ENCODE results near the gene CHD5.
A peak's percentile ranks its signal among the peaks of the same experiment; 100 is the strongest.

Gene CHD5

DNA sequence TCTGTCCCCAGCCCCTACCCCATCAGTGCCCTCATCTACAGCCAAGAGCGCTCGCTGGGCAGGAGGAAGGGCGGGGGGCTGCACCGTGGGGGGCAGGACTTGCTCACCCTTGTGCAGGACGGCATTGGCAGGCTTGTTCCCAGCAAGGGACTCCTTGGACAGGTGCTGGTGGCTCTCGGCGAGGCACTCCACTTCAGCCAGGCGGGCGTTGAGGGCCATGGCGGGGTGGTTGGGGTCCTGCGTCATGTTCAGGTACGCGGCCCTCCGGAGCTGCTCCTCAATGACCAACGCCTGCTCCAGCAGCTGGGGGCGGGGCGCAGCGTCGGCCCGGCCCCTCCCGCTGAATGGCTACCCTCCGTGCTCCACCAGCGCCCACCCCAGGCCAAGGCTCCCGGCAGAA is 70.4 kb downstream of the CHD5 start:
- FAIRE-seq, result no peak

GRCh38 chr1:6108937-6109614 is 71.0 kb downstream of the CHD5 start:
- no peak for FAIRE-seq

DNA sequence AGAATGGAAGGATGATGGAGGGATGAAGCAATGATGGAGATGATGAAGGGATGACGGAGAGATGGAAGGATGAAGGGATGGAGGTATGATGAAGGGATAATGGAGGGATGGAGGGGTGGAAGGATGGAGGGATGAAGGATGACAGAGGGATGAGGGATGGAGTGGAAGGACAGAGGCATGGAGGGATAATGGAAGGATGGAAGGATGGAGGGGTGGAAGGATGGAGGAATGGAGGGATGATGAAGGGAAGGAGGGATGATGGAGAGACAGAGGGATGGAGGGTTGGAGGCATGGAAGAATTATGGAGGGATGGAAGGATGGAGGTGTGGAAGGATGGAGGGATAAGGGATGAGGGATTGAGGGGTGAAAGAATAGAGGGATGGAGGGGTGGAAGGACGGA is 71.6 kb downstream of the CHD5 start:
- FAIRE-seq, result no peak

- FAIRE-seq, result no peak
These were observed 72.4 kb downstream of the CHD5 start for GRCh38 chr1:6107409-6108356.

DNA sequence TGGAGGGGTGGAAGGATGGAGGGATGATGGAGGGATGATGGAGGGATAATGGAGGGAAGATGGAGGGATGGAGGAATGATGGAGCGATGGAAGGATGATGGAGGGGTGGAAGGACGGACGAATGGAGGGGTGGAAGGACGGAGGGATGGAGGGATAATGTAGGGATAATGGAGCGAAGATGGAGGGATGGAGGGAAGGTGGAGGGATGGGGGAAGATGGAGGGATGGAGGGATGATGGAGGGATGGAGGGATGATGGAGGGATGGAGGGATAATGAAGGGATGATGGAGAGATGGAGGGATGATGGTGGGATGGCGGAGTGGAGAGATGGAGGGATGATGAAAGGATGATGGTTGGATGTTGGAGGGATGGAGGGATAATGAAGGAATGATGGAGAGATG is 73.1 kb downstream of the CHD5 start:
- no peak for FAIRE-seq

GRCh38 chr1:6106321-6106731 is 73.8 kb downstream of the CHD5 start:
- FAIRE-seq, result no peak

- FAIRE-seq, result no peak
These were observed 74.4 kb downstream of the CHD5 start for GRCh38 chr1:6105763-6106162.

DNA sequence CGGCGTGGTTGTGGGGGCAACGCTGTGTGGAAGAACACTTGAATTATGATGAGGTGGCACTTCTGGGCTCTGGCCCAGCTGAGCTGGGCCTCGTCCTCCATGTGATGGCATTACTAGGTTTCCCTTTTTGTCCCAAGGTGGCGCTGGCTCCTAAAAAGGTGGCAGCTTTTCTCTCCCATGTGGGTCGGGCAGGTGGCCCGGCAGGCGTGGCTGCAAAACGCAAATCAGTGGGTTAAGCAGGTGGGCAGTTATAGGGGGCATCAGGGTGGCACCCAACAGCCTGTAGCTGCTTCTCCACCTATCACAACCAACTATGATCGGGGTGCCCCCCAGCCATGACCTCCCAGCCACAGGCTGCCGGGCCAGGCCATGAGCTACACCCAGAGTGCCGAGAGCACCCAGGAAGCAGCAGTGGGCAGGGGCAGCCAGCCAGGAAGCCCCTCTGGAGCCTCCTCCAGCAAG is 74.9 kb downstream of the CHD5 start:
- no peak for FAIRE-seq

GRCh38 chr1:6104631-6105030 is 75.5 kb downstream of the CHD5 start:
- FAIRE-seq, result no peak

DNA sequence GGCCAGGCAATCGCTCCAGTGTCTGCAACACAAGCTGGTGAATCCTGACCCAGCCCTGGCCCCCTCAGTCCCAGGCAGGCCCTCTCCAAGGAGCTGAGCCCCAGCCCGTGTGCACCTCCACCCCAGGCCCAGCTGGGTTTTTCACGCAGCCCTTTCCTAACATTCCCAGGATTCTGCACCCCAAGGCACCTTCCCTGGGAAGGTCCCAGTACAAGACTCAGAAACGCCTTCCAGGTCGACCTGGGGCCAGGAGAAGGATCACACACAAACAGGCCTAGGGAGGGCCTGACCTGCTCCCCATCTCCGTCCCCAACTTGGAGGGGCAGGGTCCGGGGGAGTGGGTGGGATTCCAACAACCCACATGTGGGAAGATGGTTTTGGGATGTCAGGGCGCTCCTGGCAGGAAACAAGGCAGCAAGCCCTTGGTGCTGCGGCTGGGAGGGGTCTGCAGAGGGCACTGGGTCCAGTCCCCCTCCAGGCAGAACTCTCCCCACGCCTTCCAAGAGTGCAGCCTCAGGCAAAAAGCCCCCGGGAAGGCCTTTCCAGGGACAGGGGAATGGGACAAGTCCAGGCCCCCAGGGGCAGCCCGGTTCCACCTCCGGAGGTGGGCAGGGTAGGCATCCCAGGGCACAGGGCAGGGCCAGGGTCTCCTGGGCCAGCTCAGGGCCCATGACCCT is 76.1 kb downstream of the CHD5 start:
- no peak for FAIRE-seq

DNA sequence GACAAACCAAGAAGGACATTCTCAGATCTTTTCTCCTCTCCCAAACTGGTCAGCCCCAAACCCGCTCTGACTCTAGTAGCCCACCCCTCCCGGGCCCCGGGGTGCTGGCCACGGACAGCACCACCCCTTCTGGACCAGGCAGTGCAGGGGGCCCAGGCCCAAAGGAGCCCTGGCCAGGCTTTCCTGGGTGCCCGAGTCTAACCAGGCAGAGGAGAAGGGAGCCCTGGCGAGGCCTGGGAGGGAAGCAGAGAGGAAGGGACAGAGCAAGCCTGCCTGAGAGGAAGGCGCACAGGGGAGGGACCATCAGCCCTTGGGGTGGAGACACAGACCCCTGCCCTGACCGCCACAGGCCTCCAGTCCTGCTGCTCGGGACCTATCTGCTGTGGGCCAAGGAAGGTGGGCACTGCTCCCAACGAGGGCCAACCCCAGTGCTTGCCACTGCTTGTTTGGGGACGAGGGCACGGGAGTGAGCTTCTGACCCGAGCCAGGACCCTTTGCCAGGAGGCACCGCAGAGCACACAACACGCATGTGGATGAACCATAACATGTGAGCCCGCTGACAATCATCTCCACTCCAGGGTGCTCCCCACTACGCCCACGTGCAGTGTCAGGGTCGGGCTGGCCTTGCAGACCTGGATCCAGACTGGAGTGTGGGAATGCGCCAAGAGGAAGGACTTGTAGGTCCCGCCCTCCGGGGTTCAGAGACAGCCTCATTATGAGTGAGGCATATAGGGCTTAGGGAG is 76.8 kb downstream of the CHD5 start:
- no peak for FAIRE-seq

DNA sequence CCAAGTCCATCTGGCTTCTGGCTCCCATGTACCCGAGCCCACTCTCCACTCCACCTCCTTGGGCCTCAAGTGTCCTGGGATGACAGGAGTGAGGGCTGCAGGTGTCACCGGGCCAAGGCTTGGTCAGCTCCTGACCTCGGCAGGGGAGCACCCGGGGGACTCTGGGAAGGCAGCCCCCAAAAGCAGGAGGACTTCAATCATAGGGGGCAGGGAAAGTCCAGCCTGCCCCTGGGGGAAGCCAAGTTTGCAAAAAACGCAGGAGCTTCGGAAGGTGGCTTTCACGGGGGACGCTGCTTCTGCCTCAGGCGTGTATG is 77.6 kb downstream of the CHD5 start:
- FAIRE-seq, result no peak

GRCh38 chr1:6101826-6102531 is 78.1 kb downstream of the CHD5 start:
- no peak for FAIRE-seq

- FAIRE-seq, result no peak
These were observed 79.0 kb downstream of the CHD5 start for GRCh38 chr1:6100861-6101783.

- FAIRE-seq, result no peak
These were observed 80.0 kb downstream of the CHD5 start for GRCh38 chr1:6099787-6100765.

- FAIRE-seq, result no peak
These were observed 80.8 kb downstream of the CHD5 start for GRCh38 chr1:6099297-6099696.

GRCh38 chr1:6098303-6099215 is 81.6 kb downstream of the CHD5 start:
- peak; percentile 82 for FAIRE-seq

DNA sequence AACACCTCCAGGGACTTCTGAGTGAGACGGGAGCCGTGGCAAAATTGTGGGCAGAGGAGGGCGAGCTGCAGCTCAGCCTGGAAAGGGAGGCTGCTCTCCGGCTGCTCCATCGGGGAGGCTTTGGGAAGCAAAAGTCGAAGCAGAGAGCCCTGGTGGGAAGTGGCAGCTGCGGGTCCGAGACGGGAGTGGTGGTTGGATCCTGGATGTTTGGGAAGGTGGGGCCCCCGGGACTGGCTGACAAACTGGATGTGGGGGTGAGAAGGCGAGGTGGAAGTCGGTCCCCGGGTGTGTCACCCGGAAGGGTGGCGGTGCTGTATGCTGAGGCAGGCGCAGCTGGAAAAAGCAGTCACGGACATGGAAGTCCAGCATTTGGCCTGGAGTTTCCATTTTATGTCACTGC is 82.3 kb downstream of the CHD5 start:
- no peak for FAIRE-seq

All from endometrium (tissue), 2 donors.